PC-9 (cell line): ENCODE data around the gene HOXB9.

Source experiments
- CTCF ChIP-seq: fragments of 200-600 bp; sonication (generic); conservative IDR thresholded peaks from 2 replicates; pipeline ENCODE4 v1.6.1; 2017; ENCODE audit warnings: mixed run types, antibody characterized with exemption, mild to moderate bottlenecking, moderate library complexity
- EZH2 ChIP-seq: fragments of 200-600 bp; sonication (generic); IDR thresholded peaks from 2 replicates; pipeline ENCODE4 v1.8.0; 2017; ENCODE audit warnings: antibody characterized with exemption, low read depth

GRCh38 chr17:48663134-48663924, 37.2 kb upstream of the HOXB9 start:
- TF ChIP-seq CTCF, result 0 out of 2 replicates have a peak, but pooled peaks have one; percentile 21
- no peak for TF ChIP-seq EZH2
